Measurements from ENCODE around the gene ANTXR1.
"Not testable (repeated sequence)": the region's sequence is repeated elsewhere in the genome, so short reads cannot be mapped to it uniquely, and the experiment has no call there.

Gene ANTXR1

GRCh38 chr2:69247583-69247982 lies 234.6 kb downstream of the ANTXR1 start:
- FAIRE-seq (no peak), DNase-seq (ENCODE audit: insufficient read length, low spot score) (no peak)

GRCh38 chr2:69248232-69248631 lies 235.3 kb downstream of the ANTXR1 start:
- FAIRE-seq (no peak), DNase-seq (ENCODE audit: insufficient read length, low spot score) (no peak)

GRCh38 chr2:69250981-69251380 lies 238.0 kb downstream of the ANTXR1 start:
- no peak for FAIRE-seq
- DNase-seq (ENCODE audit: insufficient read length, low spot score): no peak

- DNase-seq (ENCODE audit: insufficient read length, low spot score) (no peak), FAIRE-seq (no peak)
These were observed 239.0 kb downstream of the ANTXR1 start for GRCh38 chr2:69251943-69252342.

- FAIRE-seq: no peak
- no peak for DNase-seq (ENCODE audit: insufficient read length, low spot score)
These were observed 240.1 kb downstream of the ANTXR1 start for GRCh38 chr2:69253112-69253511.

GRCh38 chr2:69253611-69254301 lies 240.8 kb downstream of the ANTXR1 start:
- FAIRE-seq (peak; percentile 90), DNase-seq (ENCODE audit: insufficient read length, low spot score) (peak; percentile 93)

- no peak for FAIRE-seq
- no peak for DNase-seq (ENCODE audit: insufficient read length, low spot score)
These were observed 242.8 kb downstream of the ANTXR1 start for GRCh38 chr2:69255760-69256159.

GRCh38 chr2:69259994-69260591 lies 247.1 kb downstream of the ANTXR1 start:
- not testable (repeated sequence) for DNase-seq (ENCODE audit: insufficient read length, low spot score); FAIRE-seq

- FAIRE-seq: no peak
These were observed 247.7 kb downstream of the ANTXR1 start for GRCh38 chr2:69260666-69261065.

GRCh38 chr2:69269330-69269729 lies 256.4 kb downstream of the ANTXR1 start:
- DNase-seq (ENCODE audit: insufficient read length, low spot score) (no peak), FAIRE-seq (no peak)

More at GRCh38 chr2:69260666-69261065, 247.7 kb downstream of the ANTXR1 start:
- DNase-seq (ENCODE audit: insufficient read length, low spot score): no peak

- DNase-seq (ENCODE audit: insufficient read length, low spot score) (no peak), FAIRE-seq (no peak)
These were observed 258.9 kb downstream of the ANTXR1 start for GRCh38 chr2:69271831-69272257.

GRCh38 chr2:69272803-69273471 lies 260.0 kb downstream of the ANTXR1 start:
- peak; percentile 28 for FAIRE-seq
- DNase-seq (ENCODE audit: insufficient read length, low spot score): no peak

GRCh38 chr2:69275490-69275889 lies 262.5 kb downstream of the ANTXR1 start:
- FAIRE-seq: no peak
- no peak for DNase-seq (ENCODE audit: insufficient read length, low spot score)

- DNase-seq (ENCODE audit: insufficient read length, low spot score) (no peak), FAIRE-seq (no peak)
These were observed 265.4 kb downstream of the ANTXR1 start for GRCh38 chr2:69278366-69278765.

- DNase-seq (ENCODE audit: insufficient read length, low spot score) (no peak), FAIRE-seq (no peak)
These were observed 266.2 kb downstream of the ANTXR1 start for GRCh38 chr2:69279211-69279610.

GRCh38 chr2:69279931-69280681 lies 267.1 kb downstream of the ANTXR1 start:
- FAIRE-seq: no peak
- DNase-seq (ENCODE audit: insufficient read length, low spot score): no peak

- DNase-seq (ENCODE audit: insufficient read length, low spot score) (no peak), FAIRE-seq (no peak)
These were observed 267.9 kb downstream of the ANTXR1 start for GRCh38 chr2:69280796-69281412.

- no peak for FAIRE-seq
- no peak for DNase-seq (ENCODE audit: insufficient read length, low spot score)
These were observed 272.5 kb downstream of the ANTXR1 start for GRCh38 chr2:69285379-69285894.

GRCh38 chr2:69287544-69287943 lies 274.6 kb downstream of the ANTXR1 start:
- no peak for DNase-seq (ENCODE audit: insufficient read length, low spot score)
- FAIRE-seq: no peak

GRCh38 chr2:69288429-69288828 lies 275.4 kb downstream of the ANTXR1 start:
- DNase-seq (ENCODE audit: insufficient read length, low spot score) (no peak), FAIRE-seq (no peak)
